GM12875 (cell line): ENCODE data around the gene CD226.
"Not testable (repeated sequence)": the region's sequence is repeated elsewhere in the genome, so short reads cannot be mapped to it uniquely, and the experiment has no call there.

Source experiments
- H3K4me3 ChIP-seq: one replicate; pipeline ENCODE4 v1.5.1; 2011; ENCODE audit warnings: low read depth, low read length, control low read depth
- TF ChIP-seq, protein P1 (sequence below): IDR thresholded peaks from 2 replicates; pipeline ENCODE4 v1.5.1; 2011; ENCODE audit warnings: low read depth, mild to moderate bottlenecking, control low read depth, inconsistent platforms, low read length, moderate library complexity, borderline replicate concordance; ENCODE audit not compliant: insufficient read depth

CD226 gene

DNA sequence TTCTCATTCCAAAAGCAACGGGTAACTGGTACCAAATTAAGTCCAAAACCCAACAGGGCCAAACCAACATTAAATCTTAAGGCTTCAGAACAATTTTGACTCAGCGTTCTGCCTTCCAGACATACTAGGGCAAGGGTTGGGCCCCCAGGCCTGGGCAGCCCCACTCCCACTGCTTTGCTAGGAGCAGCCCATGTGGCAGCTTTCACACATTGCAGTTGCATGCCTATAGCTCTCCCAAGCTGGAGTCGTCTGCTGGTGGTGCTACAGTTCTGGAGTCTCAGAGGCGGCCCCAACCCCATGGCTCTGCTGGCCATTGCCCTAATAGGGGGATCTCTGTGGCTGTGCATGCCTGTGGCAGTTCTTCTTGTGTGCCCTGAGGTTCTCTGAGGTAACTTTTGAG, 37.6 kb upstream of the CD226 start:
- H3K4me3 ChIP-seq = no peak overlapping the region
- TF ChIP-seq, protein P1, sequence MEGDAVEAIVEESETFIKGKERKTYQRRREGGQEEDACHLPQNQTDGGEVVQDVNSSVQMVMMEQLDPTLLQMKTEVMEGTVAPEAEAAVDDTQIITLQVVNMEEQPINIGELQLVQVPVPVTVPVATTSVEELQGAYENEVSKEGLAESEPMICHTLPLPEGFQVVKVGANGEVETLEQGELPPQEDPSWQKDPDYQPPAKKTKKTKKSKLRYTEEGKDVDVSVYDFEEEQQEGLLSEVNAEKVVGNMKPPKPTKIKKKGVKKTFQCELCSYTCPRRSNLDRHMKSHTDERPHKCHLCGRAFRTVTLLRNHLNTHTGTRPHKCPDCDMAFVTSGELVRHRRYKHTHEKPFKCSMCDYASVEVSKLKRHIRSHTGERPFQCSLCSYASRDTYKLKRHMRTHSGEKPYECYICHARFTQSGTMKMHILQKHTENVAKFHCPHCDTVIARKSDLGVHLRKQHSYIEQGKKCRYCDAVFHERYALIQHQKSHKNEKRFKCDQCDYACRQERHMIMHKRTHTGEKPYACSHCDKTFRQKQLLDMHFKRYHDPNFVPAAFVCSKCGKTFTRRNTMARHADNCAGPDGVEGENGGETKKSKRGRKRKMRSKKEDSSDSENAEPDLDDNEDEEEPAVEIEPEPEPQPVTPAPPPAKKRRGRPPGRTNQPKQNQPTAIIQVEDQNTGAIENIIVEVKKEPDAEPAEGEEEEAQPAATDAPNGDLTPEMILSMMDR = no peak

DNA sequence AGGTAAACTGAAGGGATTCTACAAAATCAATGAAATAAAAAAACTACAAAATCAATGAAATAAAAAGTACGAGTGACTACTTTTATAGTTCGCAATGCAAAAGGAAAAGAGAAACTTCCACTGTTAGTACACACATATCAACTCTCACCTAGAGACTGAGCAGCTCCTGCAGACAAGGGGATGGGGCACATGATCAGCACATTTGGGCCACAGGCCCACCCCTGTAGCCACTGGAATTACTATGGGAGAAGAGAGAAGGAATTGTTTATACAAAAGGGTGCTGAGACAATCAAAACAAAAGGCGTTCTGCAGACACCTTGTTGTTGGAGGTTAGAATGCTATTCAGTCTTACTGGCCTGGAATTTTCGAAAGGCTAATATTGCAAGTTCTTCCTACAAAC, 34.7 kb upstream of the CD226 start:
- H3K4me3 ChIP-seq = no peak overlapping the region
- TF ChIP-seq, protein P1 = no peak

- TF ChIP-seq, protein P1 = no peak
Observed at GRCh38 chr18:69981948-69982347, 34.3 kb upstream of the CD226 start.

DNA sequence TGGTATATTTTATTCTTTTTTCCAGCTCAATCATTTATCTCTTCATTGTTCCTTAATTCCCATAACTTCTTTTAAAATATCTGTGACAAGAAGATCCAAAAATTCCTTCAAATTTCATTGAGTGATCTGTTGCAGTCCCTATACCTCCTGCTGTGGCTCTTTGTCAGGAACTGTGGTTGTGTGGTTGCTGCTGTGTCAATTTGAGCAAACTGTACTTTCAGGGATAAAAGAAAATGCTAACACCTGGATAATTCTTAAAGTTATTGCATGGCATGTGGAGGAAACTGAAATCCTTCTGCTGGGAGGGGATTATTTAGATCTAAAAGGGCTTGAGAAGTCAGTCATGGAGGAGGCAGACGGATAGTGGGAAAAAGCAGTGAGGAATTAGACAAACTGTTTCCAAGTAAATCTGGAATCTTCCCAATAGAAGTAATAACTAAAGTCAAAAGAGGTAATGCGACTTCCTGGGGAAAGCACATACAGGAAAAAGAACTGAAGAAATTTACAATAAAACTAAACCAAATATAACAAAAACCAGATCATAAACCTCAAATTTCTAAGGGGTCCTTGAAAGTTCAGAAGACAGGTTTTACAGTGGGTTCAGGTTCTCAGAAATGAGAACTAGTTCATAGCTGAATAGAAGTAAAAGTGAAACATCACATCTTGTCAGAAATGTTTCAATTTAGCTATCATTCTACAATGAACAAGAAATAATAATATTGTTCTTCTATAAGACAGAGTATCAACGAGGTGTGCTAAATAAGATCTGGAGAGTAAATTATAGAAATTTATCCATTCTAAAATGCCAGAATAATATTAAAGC, 33.5 kb upstream of the CD226 start:
- TF ChIP-seq, protein P1 = no peak
- H3K4me3 ChIP-seq = no peak overlapping the region

More at GRCh38 chr18:69981948-69982347, 34.3 kb upstream of the CD226 start:
- H3K4me3 ChIP-seq = no peak overlapping the region

DNA sequence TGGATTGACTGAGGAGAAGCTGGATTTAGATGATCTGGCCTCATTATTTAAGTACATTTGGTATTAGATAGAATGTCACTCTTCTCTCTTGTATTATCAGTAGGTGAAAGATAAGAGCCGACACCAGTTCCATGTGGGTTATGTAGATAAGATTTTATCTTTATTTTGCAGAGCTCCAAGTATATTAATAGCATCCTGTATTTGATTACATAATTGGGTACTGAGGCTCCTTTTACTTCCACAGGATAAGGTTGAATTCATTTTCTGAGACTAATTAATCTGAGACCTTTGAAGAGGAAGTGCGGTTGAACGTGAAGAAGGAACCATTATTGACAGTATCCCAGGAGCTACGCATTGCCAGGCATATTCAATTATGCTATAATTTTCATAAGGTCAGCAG, 32.8 kb upstream of the CD226 start:
- no peak overlapping the region for H3K4me3 ChIP-seq
- TF ChIP-seq, protein P1 = no peak

GRCh38 chr18:69978732-69979715, 31.4 kb upstream of the CD226 start:
- no peak overlapping the region for H3K4me3 ChIP-seq
- TF ChIP-seq, protein P1 = no peak

GRCh38 chr18:69975294-69975693, 27.6 kb upstream of the CD226 start:
- H3K4me3 ChIP-seq = not testable (repeated sequence)
